ENCODE results near the gene MRPS22.

The MRPS22 gene

DNA sequence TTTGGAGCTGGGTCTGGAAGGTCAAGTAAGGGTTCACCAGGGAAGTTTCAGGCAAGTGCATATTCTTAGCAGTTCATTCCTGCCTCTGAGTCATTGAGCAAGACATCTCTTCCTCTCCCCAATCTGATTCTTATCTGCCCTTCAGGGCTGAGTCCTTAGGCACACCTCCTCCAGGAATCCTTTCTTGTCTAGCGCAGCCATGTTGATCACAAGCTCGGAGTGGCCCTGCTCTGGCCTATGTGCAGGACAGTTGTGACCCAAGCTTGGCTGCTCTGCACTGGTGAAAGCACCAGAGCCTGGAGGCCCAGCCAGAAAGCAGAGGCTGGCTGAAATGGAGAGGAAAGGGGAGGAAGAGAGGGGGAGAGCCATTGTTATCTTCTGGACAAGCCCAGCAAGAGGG is 30.9 kb upstream of the MRPS22 start:
- Histone ChIP-seq H3K4me1 (ENCODE audit: control insufficient read depth in 1 of 2, insufficient read depth in 2 of 2, low read length in 2 of 2) (no peaks in the 10 kb centered on the region), H3K27me3 (ENCODE audit: low read depth, low read length) (no peaks in the 10 kb centered on the region), H3K27ac (ENCODE audit: low read length) (no peak overlapping the region), H3K4me3 (ENCODE audit: low read depth in 1 of 2, low read length in 2 of 2) (no peak overlapping the region), H3K9me3 (ENCODE audit: control insufficient read depth in 1 of 2, low read length in 2 of 2) (no peaks in the 10 kb centered on the region), H3K36me3 (ENCODE audit: control insufficient read depth in 1 of 2, insufficient read depth in 2 of 2, low read length in 2 of 2) (no peaks in the 10 kb centered on the region)

DNA sequence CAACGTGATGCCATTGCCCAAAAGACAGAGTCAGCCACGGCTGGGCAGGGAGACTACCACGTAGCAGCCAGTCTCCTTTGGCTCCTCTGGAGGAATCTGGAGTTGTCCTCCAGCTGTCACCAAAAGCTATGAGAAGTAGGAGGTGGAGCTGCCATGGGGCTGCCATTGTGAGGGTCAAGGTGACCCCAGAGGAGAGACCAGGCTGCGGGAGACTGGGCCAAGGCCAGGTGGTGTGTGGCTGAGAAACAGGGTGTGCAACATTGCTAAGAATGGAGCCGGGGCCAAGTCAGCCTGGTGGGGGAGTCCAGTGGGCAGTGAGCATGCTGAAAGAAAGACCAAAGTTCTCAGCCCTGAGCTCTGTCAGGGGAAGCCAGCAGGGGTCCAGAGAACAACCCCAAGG is 29.9 kb upstream of the MRPS22 start:
- no peak overlapping the region for H3K4me3 ChIP-seq (ENCODE audit: low read depth in 1 of 2, low read length in 2 of 2)
- H3K36me3 ChIP-seq (ENCODE audit: control insufficient read depth in 1 of 2, insufficient read depth in 2 of 2, low read length in 2 of 2): no peaks in the 10 kb centered on the region
- H3K4me1 ChIP-seq (ENCODE audit: control insufficient read depth in 1 of 2, insufficient read depth in 2 of 2, low read length in 2 of 2): no peaks in the 10 kb centered on the region
- H3K9me3 ChIP-seq (ENCODE audit: control insufficient read depth in 1 of 2, low read length in 2 of 2): no peaks in the 10 kb centered on the region
- no peak overlapping the region for H3K27ac ChIP-seq (ENCODE audit: low read length)
- H3K27me3 ChIP-seq (ENCODE audit: low read depth, low read length): no peaks in the 10 kb centered on the region

DNA sequence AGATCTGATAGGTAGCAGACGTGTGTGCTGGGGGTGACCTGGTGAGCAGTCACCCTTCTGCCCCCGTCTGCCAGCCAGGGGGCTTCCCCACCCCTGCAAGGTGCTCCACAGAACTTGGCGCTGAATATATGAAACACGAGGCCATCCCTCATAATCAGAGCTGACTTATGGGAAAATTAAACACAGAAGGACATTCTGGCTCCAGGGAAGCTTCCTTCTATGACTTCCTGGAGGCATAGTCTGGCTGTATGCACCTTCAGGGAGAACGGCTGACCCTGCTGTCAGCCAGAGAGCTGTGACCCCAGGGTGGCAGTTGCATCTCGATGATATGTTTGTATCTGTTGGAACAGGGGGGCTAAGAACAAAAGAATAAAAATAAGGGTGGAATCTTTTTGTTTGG is 26.6 kb upstream of the MRPS22 start:
- Histone ChIP-seq H3K36me3 (ENCODE audit: control insufficient read depth in 1 of 2, insufficient read depth in 2 of 2, low read length in 2 of 2) (no peaks in the 10 kb centered on the region), H3K4me1 (ENCODE audit: control insufficient read depth in 1 of 2, insufficient read depth in 2 of 2, low read length in 2 of 2) (no peaks in the 10 kb centered on the region), H3K4me3 (ENCODE audit: low read depth in 1 of 2, low read length in 2 of 2) (no peak overlapping the region), H3K9me3 (ENCODE audit: control insufficient read depth in 1 of 2, low read length in 2 of 2) (no peaks in the 10 kb centered on the region), H3K27me3 (ENCODE audit: low read depth, low read length) (no peaks in the 10 kb centered on the region), H3K27ac (ENCODE audit: low read length) (no peak overlapping the region)

DNA sequence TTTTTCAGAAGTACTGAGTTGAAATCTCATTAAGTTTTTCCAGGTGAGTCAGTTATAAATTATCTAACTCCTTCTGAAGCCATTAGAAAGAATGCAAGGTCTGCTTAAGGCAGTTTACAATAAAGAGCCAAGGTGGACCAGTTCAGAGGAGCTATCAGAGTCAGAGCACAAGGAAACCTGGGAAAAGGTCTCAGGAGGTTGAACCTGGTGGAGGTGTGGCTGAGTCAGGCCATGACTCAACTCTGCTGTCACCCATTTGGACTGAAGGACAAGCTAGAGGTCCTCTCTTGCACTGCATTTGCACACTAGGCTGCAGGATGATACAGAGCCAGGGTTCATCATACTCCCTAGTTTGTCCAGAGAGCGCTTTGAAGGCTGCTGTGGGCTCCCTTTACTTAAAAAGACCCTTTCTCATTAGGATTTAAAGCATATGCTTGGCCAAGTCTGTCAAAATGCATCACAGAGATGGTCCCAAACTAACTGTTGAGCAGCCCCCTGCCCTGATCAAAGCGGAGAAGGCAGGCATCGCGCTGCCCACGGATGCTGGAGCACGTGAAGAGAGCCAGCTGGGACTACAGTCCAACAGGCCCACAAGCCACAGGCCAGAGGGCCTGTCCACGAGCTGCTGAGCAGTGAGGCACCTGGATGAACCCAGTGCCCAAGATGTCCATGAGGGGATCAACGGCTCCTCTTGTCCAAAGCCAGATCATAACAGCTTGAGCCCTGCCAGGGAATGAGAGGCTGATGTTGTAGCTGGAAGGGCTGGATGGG is 26.0 kb upstream of the MRPS22 start:
- H3K27me3 ChIP-seq (ENCODE audit: low read depth, low read length): no peaks in the 10 kb centered on the region
- no peak overlapping the region for H3K27ac ChIP-seq (ENCODE audit: low read length)
- no peaks in the 10 kb centered on the region for H3K9me3 ChIP-seq (ENCODE audit: control insufficient read depth in 1 of 2, low read length in 2 of 2)
- no peak overlapping the region for H3K4me3 ChIP-seq (ENCODE audit: low read depth in 1 of 2, low read length in 2 of 2)
- H3K36me3 ChIP-seq (ENCODE audit: control insufficient read depth in 1 of 2, insufficient read depth in 2 of 2, low read length in 2 of 2): no peaks in the 10 kb centered on the region
- no peaks in the 10 kb centered on the region for H3K4me1 ChIP-seq (ENCODE audit: control insufficient read depth in 1 of 2, insufficient read depth in 2 of 2, low read length in 2 of 2)

DNA sequence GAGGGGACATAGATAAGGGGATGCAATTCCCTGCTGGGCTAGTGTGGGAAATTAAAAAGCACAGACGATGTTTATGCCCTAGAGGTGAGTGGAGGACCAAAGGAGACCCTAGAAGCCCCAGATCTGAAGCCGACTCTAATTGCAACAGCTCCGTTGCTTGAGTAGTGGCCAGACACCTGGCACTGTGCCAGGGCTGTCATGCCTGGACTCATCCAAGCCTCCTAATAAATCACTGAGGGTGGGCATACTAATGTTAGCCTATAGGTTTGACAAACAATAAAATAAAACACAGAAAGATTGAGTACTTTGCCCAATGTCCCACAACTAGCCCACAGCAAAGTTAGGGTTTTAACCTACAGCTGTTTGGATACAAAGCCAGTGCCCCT is 25.4 kb upstream of the MRPS22 start:
- Histone ChIP-seq H3K27me3 (ENCODE audit: low read depth, low read length) (no peaks in the 10 kb centered on the region), H3K27ac (ENCODE audit: low read length) (no peak overlapping the region), H3K9me3 (ENCODE audit: control insufficient read depth in 1 of 2, low read length in 2 of 2) (no peaks in the 10 kb centered on the region), H3K4me1 (ENCODE audit: control insufficient read depth in 1 of 2, insufficient read depth in 2 of 2, low read length in 2 of 2) (no peaks in the 10 kb centered on the region), H3K4me3 (ENCODE audit: low read depth in 1 of 2, low read length in 2 of 2) (no peak overlapping the region), H3K36me3 (ENCODE audit: control insufficient read depth in 1 of 2, insufficient read depth in 2 of 2, low read length in 2 of 2) (no peaks in the 10 kb centered on the region)

DNA sequence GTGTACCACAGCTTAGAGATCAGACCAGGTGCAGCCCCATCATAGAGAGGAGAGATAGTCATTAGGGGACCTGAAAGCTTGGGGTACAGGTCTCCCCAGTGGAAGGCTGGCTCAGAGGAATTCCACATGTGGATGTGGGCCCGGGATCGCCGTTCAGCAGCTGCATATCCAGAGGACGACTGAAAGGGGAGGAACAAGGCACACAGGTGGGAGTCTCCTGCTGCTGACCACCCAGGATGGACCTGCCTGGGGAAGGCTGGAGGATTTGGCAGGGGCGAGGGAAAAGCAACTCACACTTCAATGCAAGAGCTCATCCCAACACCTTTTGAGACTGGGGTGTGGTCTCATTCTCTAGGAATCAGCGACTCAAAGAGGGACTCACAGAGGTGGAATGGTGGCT is 25.0 kb upstream of the MRPS22 start:
- H3K9me3 ChIP-seq (ENCODE audit: control insufficient read depth in 1 of 2, low read length in 2 of 2): no peaks in the 10 kb centered on the region
- no peak overlapping the region for H3K27ac ChIP-seq (ENCODE audit: low read length)
- no peaks in the 10 kb centered on the region for H3K36me3 ChIP-seq (ENCODE audit: control insufficient read depth in 1 of 2, insufficient read depth in 2 of 2, low read length in 2 of 2)
- no peak overlapping the region for H3K4me3 ChIP-seq (ENCODE audit: low read depth in 1 of 2, low read length in 2 of 2)
- no peaks in the 10 kb centered on the region for H3K4me1 ChIP-seq (ENCODE audit: control insufficient read depth in 1 of 2, insufficient read depth in 2 of 2, low read length in 2 of 2)
- H3K27me3 ChIP-seq (ENCODE audit: low read depth, low read length): no peaks in the 10 kb centered on the region

DNA sequence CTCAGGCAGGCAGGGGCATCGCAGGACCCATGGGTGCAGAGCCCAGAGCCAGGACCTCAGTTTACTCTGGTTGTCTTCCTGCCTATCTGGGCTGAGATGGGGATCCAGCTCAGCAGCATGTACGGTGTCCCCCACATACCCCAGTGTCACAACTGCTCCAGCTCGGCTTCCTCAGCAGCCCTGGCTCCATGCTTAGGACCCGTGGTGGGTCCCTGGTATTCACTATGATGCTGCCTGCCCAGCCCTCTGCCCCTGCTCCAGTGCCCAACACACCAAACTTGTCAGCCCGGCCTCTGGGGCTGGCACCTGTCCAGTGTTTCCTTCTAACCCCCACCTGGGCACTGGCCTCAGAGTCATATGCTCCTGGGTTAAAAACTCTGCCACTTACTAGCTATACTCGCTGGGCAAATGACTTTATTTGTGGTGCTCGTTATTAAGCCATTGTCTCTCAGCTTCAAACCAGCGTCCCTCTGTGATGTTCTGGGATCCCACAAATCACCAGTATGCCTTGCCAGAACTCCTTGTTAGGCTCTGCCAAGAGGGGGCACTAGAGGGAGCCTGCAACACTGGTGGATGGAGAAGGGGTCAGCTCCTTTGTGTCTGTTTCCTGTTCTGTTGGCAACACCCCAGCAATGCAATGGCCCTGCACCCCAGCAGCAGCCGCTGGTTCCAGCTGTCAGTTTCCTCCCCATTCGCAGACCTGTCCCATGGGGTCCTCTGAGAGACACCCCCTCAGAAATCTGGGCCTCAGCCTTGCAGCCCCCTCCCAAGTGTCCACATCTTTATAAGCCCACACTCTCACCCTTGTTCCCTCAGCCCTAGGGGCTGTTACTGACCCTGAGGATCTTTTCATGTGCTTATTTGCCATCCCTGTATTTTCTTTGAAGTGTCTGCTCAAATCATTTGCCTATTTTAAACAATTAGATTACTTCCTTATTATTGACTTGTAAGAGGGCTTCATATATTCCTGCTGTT is 24.1 kb upstream of the MRPS22 start:
- no peaks in the 10 kb centered on the region for H3K27me3 ChIP-seq (ENCODE audit: low read depth, low read length)
- H3K27ac ChIP-seq (ENCODE audit: low read length): no peak overlapping the region
- no peak overlapping the region for H3K4me3 ChIP-seq (ENCODE audit: low read depth in 1 of 2, low read length in 2 of 2)

DNA sequence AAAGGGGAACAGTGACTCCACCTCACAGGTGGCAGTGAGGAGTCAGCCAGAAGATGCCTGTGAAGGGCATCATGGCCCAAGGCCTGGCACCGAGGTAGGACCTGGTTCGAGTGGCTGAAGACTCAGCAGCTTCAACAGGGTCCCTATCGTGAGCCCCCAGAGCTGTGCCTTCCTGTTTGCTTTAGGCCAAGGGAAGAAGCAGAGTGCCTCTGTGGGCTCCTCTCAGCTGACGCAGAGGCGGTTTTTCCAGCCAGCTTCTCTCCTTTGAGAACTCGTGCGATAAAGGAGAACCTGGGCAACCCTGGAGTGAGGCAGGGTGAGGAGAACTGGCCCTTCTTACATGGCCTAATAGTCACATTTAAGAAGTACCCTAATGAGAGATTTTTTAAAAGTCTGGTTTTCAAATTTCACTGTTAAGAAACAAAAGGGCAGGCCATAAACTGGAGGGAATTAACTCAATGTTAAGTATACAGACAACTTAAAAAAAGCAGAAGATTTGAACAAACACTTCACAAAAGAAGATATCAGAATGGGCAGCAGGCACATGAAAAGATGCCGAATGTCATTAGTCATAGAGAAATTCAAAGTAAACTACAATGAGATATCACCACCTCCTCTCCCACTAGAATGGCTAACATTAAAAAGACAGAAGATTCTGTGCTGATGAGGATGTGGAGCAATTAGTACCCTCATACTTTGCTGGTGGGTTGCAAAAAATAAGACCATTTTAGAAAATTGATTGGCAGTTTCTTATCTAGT is 23.1 kb upstream of the MRPS22 start:
- Histone ChIP-seq H3K27me3 (ENCODE audit: low read depth, low read length) (no peaks in the 10 kb centered on the region), H3K9me3 (ENCODE audit: control insufficient read depth in 1 of 2, low read length in 2 of 2) (no peaks in the 10 kb centered on the region), H3K36me3 (ENCODE audit: control insufficient read depth in 1 of 2, insufficient read depth in 2 of 2, low read length in 2 of 2) (no peaks in the 10 kb centered on the region), H3K4me3 (ENCODE audit: low read depth in 1 of 2, low read length in 2 of 2) (no peak overlapping the region), H3K4me1 (ENCODE audit: control insufficient read depth in 1 of 2, insufficient read depth in 2 of 2, low read length in 2 of 2) (no peaks in the 10 kb centered on the region), H3K27ac (ENCODE audit: low read length) (no peak overlapping the region)

More for the DNA sequence above, 24.1 kb upstream of the MRPS22 start:
- Histone ChIP-seq H3K9me3 (ENCODE audit: control insufficient read depth in 1 of 2, low read length in 2 of 2) (no peaks in the 10 kb centered on the region), H3K36me3 (ENCODE audit: control insufficient read depth in 1 of 2, insufficient read depth in 2 of 2, low read length in 2 of 2) (no peaks in the 10 kb centered on the region), H3K4me1 (ENCODE audit: control insufficient read depth in 1 of 2, insufficient read depth in 2 of 2, low read length in 2 of 2) (no peaks in the 10 kb centered on the region)

DNA sequence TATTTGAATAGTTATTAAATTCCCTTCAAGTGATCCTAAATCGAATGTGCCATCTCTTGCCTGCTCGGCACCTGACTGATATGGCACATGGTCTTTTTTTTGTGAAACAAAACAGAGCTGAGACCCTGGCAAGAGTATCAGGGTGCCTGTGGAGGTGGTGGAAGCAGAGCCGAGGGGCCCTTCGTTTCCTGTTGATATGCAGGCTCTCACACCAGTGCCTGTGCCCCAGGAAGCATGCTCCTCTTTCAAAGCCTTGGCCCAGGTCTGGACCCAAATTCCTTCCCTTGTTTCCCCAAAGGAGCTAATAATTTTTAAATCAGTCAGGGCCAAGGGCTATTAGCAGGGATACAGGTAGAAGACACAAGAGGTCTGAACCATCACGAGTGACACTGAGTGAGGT is 21.5 kb upstream of the MRPS22 start:
- H3K4me3 ChIP-seq (ENCODE audit: low read depth in 1 of 2, low read length in 2 of 2): no peak overlapping the region
- no peaks in the 10 kb centered on the region for H3K27me3 ChIP-seq (ENCODE audit: low read depth, low read length)
- no peaks in the 10 kb centered on the region for H3K9me3 ChIP-seq (ENCODE audit: control insufficient read depth in 1 of 2, low read length in 2 of 2)
- H3K4me1 ChIP-seq (ENCODE audit: control insufficient read depth in 1 of 2, insufficient read depth in 2 of 2, low read length in 2 of 2): no peaks in the 10 kb centered on the region
- no peak overlapping the region for H3K27ac ChIP-seq (ENCODE audit: low read length)
- no peaks in the 10 kb centered on the region for H3K36me3 ChIP-seq (ENCODE audit: control insufficient read depth in 1 of 2, insufficient read depth in 2 of 2, low read length in 2 of 2)

DNA sequence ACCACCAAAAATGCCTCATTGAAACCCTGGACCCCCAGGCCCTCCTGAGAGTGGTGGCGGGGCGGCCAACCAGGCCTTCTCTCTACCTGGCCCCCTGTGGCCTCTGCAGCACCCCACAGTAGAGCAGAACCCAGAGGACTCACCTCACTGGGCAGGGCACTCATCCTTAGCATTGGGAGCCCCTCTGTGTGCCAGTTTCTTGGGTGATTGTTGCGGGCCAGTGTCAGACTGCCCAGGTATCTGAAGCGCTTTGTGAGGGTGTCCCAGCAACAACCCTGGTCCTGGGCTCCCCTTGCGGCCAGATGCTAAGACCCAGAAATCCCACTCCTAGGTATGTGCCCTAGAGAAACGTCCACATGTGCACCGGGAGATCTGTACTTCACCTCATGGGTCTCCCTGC is 20.7 kb upstream of the MRPS22 start:
- Histone ChIP-seq H3K9me3 (ENCODE audit: control insufficient read depth in 1 of 2, low read length in 2 of 2) (no peaks in the 10 kb centered on the region), H3K4me1 (ENCODE audit: control insufficient read depth in 1 of 2, insufficient read depth in 2 of 2, low read length in 2 of 2) (no peaks in the 10 kb centered on the region), H3K36me3 (ENCODE audit: control insufficient read depth in 1 of 2, insufficient read depth in 2 of 2, low read length in 2 of 2) (no peaks in the 10 kb centered on the region), H3K27me3 (ENCODE audit: low read depth, low read length) (no peaks in the 10 kb centered on the region), H3K4me3 (ENCODE audit: low read depth in 1 of 2, low read length in 2 of 2) (no peak overlapping the region), H3K27ac (ENCODE audit: low read length) (no peak overlapping the region)

DNA sequence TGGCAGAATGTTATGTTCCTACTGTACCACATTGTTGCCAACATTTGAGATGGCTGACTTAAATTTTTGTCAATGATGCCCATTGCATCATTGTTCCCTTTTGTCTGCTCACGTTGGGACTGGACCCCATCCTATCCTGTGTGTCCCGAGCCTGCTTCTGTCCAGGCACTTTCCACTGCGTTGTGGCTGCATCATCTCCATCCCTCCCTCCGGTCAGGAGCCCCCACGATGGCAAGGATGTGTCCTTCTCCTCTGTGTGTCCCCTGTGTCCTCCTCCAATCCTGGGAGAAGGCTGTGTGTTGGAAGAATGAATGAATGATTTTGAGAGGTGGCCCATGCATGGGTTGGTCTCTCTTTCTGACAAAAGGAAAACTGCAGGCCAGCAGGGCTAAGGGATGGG is 19.4 kb upstream of the MRPS22 start:
- Histone ChIP-seq H3K9me3 (ENCODE audit: control insufficient read depth in 1 of 2, low read length in 2 of 2) (no peaks in the 10 kb centered on the region), H3K4me3 (ENCODE audit: low read depth in 1 of 2, low read length in 2 of 2) (no peak overlapping the region), H3K36me3 (ENCODE audit: control insufficient read depth in 1 of 2, insufficient read depth in 2 of 2, low read length in 2 of 2) (no peaks in the 10 kb centered on the region), H3K27me3 (ENCODE audit: low read depth, low read length) (no peaks in the 10 kb centered on the region), H3K4me1 (ENCODE audit: control insufficient read depth in 1 of 2, insufficient read depth in 2 of 2, low read length in 2 of 2) (no peaks in the 10 kb centered on the region), H3K27ac (ENCODE audit: low read length) (no peak overlapping the region)
